ENCODE measurements around the gene OBP2A. TPM values are rescaled to one million over a fixed set of nuclear protein-coding genes. Genes with fewer than 3 reads are reported as not detected.

Gene OBP2A
- total RNA-seq, 1 donor from 2014 or later: not detected

DNA sequence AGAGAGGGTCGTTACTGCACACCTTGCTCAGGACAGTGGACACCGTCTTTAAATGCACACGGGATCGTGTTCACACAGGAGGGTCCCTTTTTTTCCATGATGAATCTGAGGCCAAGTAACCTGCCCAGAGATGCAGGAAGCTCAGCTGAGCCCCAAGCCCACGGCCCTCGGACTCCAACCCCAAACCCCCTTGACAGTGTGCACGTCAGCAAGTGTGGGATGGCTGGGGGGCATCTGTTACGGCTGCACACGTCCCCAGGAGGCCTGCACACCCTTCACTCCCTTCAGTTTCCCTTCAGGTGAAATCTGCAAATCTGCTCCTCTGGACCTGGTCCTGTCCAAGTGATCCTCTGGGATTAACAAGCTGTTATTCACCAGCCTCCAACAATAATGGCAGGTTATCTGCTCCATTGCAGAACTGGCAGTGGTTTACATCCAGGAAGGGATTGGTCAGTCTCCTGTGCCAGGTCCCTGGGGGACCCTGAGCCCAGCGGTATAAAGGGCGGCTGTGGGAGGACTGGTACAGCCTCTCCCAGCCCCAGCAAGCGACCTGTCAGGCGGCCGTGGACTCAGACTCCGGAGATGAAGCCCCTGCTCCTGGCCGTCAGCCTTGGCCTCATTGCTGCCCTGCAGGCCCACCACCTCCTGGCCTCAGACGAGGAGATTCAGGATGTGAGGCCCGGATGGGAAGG, 24.9 kb upstream of the OBP2A start, which contains the start of gene LCN1:
Gene LCN1 (plus strand): TSS at position 525 of the 692 bp plus-strand sequence. CDS start 58 bp downstream, at position 583.
- intact Hi-C loops (cut with DNase I): no loop called here
- Histone ChIP-seq H3K4me3 (no peak within 1 kb of the TSS), H3K27ac (no peak within 1 kb of the TSS), H3K4me1 (no peaks in the 10 kb centered on the region), H3K36me3 (no peaks in the 10 kb centered on the region), H3K9me3 (no peaks in the 10 kb centered on the region), H3K27me3 (ENCODE audit: low read depth) (peaks cover 11% of the 10 kb centered on the region)
- no peak for DNase-seq
- ATAC-seq: no peak
- TF ChIP-seq, protein P1, sequence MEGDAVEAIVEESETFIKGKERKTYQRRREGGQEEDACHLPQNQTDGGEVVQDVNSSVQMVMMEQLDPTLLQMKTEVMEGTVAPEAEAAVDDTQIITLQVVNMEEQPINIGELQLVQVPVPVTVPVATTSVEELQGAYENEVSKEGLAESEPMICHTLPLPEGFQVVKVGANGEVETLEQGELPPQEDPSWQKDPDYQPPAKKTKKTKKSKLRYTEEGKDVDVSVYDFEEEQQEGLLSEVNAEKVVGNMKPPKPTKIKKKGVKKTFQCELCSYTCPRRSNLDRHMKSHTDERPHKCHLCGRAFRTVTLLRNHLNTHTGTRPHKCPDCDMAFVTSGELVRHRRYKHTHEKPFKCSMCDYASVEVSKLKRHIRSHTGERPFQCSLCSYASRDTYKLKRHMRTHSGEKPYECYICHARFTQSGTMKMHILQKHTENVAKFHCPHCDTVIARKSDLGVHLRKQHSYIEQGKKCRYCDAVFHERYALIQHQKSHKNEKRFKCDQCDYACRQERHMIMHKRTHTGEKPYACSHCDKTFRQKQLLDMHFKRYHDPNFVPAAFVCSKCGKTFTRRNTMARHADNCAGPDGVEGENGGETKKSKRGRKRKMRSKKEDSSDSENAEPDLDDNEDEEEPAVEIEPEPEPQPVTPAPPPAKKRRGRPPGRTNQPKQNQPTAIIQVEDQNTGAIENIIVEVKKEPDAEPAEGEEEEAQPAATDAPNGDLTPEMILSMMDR (IDR thresholded peaks at IDR 0.05): no peak

DNA sequence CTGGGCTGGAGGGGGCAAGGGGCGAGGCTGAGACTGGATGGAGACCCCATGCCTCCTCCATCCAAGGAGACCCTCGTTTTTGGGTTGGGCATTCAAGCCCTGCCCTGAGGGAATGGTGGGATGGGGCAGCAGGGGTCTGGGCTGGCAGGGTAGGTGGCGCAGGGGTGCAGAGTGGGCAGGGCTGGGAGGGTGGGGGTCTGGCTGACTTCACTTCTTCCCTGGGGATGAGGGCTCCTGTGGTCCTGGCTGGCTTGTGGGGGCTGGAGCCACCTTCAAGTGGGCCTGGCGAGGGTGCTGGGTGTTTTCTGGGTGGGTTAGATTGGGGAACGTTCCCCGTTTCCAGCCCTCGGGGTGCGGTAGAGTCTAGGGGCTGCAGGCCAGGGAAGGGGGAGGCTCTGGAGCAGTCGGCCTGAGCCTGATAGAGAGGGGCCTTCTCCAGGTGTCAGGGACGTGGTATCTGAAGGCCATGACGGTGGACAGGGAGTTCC, 24.3 kb upstream of the OBP2A start:
- no peaks in the 10 kb centered on the region for H3K36me3 ChIP-seq
- H3K4me3 ChIP-seq: no peak overlapping the region
- H3K4me1 ChIP-seq: no peaks in the 10 kb centered on the region
- no peak overlapping the region for H3K27ac ChIP-seq
- H3K27me3 ChIP-seq (ENCODE audit: low read depth): peaks cover 11% of the 10 kb centered on the region
- no peak for ATAC-seq
- intact Hi-C loops (cut with DNase I): no loop called here
- DNase-seq: no peak
- no peaks in the 10 kb centered on the region for H3K9me3 ChIP-seq
- TF ChIP-seq, protein P1 (IDR thresholded peaks at IDR 0.05): no peak

DNA sequence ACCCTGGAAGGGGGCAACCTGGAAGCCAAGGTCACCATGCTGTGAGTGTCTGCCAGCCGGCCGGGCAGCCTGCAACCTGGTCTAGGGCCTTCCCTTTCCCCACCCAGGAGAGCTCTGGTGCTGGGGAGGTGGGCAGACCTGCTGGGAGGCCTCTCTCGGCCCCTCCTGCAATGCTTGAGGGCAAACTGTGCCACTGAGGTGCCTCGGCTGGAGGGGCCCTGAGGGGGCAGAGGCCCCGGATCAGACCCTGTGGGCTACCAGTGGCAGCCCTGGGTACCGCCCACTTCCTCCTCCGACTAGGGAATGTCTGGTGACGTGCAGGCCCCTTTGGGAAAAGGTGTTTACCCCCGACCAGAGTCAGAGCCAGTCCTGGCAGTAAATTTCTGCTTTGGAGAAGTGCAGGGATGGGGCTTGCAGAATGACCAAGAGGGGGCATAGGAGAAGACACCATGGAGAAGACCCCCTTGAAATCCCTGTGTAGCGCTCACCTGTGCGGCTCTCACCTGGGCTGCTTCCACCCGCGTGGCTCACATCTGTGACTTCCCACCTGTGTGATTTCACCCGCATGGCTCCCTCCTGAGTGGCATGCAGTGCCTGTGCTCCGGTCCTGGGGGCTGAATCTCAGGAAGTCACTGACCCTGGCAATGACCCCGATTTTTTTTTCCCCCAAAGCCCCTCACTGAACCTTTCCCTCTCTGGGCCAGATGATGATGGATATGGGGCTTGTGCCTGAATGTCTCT, 23.6 kb upstream of the OBP2A start:
- ATAC-seq: no peak
- Histone ChIP-seq H3K4me3 (no peak overlapping the region), H3K4me1 (no peaks in the 10 kb centered on the region), H3K27me3 (ENCODE audit: low read depth) (peaks cover 10% of the 10 kb centered on the region), H3K9me3 (no peaks in the 10 kb centered on the region), H3K27ac (no peak overlapping the region), H3K36me3 (no peaks in the 10 kb centered on the region)
- DNase-seq: no peak
- intact Hi-C loops (cut with DNase I): no loop called here
- TF ChIP-seq, protein P1 (IDR thresholded peaks at IDR 0.05): no peak

DNA sequence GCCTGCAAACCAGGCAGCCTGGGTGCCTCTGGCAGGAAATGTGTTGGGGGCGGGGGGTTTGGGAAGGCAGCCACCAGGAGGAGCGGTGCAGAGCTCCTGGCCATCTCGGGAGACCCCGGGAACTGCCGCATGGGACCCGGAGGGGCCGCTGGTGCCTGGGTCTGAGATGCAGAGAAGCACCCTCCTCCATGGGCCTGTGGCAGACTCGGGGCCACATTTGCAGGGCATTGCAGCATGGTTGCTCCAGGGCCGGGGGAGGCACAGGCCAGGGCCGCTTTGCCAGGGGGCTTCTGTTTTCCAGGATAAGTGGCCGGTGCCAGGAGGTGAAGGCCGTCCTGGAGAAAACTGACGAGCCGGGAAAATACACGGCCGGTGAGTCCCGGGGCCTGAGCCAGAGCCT, 23.0 kb upstream of the OBP2A start:
- no peaks in the 10 kb centered on the region for H3K4me1 ChIP-seq
- no peak overlapping the region for H3K27ac ChIP-seq
- intact Hi-C loops (cut with DNase I): no loop called here
- ATAC-seq: no peak
- H3K27me3 ChIP-seq (ENCODE audit: low read depth): peaks cover 6% of the 10 kb centered on the region
- no peaks in the 10 kb centered on the region for H3K36me3 ChIP-seq
- H3K4me3 ChIP-seq: no peak overlapping the region
- DNase-seq: no peak
- no peaks in the 10 kb centered on the region for H3K9me3 ChIP-seq
- TF ChIP-seq, protein P1 (IDR thresholded peaks at IDR 0.05): no peak

DNA sequence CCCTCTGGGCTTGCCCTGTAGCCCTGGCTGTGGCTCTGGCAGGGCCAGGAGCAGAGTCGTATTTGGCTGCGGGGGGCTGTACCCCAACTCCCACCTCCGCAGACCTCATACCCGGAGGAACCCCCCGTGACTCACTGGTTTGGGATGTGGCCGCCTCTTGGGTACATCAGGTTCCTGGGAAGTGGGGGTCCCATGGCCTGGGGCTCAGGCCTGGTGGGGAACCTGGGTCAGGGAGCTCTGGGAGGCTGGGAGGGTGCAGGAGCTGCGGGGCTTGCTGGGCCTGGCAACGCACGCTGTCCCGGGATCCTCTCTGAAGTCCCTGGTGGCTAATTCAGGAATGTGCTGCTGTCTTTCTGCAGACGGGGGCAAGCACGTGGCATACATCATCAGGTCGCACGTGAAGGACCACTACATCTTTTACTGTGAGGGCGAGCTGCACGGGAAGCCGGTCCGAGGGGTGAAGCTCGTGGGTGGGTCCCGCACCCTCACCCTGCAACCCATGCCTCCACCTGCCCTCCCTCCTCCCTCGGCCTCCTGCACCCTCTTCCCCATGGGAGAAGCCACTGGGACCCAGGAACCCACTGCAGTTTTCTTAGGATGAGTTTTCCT, 22.3 kb upstream of the OBP2A start:
- intact Hi-C loops (cut with DNase I): no loop called here
- Histone ChIP-seq H3K27me3 (ENCODE audit: low read depth) (peaks cover 6% of the 10 kb centered on the region), H3K9me3 (no peaks in the 10 kb centered on the region), H3K36me3 (no peaks in the 10 kb centered on the region), H3K27ac (no peak overlapping the region), H3K4me1 (no peaks in the 10 kb centered on the region), H3K4me3 (no peak overlapping the region)
- no peak for DNase-seq
- no peak for ATAC-seq
- TF ChIP-seq, protein P1 (IDR thresholded peaks at IDR 0.05): no peak
